GM19035 (cell line): Measurements from ENCODE around the gene DLK1.

Experiments used
- ATAC-seq: cut with Tn5 transposase; IDR thresholded peaks from one replicate; pipeline ENCODE4 v1.9.1; 2021; ENCODE audit not compliant: unreplicated experiment

Gene DLK1

DNA sequence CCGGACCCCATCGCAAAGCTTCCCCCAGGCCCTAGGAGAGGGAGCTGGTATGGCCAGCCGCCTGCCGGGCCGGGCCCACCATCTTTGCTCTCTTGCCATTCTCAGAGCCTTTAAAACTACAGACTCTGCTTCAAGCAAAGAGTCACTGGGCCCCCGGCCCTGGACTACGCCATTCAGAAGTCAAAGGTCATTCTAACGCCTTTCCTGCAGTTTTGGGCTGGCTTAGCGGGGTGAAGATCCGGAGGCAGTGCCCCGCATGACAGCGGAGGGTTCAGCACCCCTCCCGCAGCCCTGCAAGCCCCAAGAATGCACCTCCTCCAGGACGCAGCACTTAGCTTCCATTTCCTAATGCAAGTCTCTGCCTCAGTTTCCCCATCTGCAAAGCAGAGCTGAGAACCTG lies 61.0 kb downstream of the DLK1 start:
- no peak for ATAC-seq
